Stimulated activated CD4-positive, alpha-beta T cell treated with anti-CD3 and anti-CD28 coated beads, TNF-alpha, amount 100 ng/mL, for 48 hours (primary cell): Measurements from ENCODE around the gene POMT2.

Experiments used
- DNase-seq, 3 donors: peaks; one replicate each; pipeline ENCODE4 v3.0.0-alpha.2; 2020; ENCODE audit warnings: low read depth in 3 of 3

Gene POMT2

DNA sequence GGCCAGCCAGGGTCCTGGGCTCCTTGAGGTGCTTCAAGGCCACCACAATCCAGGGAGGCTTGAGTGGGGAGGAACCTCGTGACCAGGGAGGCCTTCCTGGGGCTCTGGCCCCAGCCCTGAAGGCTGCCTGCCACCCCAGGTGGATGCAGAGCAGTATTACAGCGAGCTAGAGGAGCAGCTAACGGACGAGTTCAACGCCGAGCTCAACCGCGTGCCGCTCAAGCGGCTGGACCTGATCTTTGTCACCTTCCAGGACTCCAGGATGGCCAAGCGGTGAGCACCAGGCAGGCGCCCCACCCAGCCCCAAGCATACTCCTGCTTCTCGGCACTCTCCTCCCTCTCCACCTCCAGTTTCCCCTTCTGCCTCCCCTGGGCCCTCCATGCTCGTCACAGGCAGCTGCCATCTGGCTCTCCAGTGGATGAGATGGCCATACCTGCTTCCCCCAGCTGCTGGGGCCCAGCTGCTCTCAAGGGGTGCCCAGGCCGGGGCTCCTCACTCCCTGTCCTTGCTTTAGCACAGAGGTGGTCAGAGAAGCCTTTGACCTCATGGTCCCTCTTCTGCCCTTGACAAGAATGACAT, 80.3 kb downstream of the POMT2 start:
- no peak for DNase-seq

DNA sequence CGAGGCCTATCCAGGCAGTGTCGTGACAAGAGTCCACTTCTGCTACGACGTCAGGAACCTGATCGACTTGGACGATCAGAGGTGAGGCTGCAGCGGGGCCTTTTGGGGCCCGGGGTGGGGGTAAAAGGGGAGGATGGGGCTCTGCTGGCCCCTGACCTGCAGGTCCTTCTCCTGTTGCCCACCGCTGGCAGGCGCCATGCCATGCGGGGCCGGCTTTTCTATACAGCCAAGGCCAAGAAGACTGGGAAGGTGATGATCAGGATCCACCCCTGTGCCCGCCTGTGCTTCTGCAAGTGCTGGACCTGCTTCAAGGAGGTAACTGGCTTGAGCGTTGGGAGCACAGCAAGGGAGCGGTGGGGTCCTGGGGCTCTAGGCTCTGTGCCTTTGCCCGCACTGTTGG, 81.3 kb downstream of the POMT2 start:
- DNase-seq, result no peak

DNA sequence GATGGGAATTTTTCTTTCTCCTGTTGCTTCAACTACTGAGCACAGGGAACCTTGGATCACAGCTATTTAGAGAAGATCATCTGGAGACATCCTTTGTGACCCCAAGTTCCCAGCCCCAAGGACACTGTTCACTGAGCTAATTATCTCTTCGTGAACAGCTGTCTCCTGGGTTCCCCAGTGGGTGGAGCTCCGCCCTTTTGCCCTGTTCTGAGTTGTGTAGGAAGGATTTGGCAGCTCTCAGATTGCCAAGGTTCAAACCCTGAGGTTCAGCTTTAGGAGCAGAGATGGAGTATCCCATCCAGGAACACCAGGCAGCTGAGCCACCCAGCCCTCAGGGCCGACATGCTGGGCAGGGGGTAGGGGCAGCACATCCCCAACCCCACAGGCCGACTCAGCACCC, 81.7 kb downstream of the POMT2 start:
- DNase-seq, result no peak

DNA sequence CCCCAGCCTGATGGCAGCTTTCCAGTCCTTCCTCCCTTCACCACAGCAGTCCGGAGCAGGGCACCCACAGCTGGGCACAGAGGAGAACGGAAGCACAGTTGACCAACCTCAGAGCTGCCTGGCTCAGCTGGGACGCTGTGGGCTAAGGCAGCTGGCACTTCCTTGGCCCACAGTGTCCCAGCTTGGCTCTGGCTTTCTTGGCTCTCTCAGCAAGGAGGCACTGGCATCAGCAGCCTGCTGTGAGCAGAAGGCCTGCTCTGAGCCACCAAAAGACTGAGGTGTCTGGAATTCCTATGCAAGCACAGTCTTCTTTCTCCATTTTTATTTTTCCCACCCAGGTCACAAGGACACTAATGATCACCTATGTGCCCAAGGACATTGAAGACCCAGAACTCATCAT, 82.3 kb downstream of the POMT2 start:
- DNase-seq, result no peak

DNA sequence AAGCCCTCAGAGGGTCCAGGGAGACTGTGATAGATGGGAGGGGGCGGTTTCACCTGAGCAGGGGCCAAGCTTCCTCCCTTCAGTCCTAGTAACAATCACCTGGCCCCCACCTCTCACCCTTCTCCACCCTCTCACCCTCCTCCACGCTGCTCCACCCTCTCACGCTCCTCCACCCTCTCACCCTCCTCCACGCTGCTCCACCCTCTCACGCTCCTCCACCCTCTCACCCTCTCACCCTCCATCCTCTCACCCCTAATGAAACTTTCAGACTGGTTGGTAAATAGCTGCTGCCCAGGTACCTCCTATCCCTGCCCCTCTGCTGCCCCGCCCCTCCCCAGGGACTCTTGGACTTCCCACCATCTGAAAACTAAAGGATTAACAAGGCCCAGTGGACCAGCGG, 83.9 kb downstream of the POMT2 start:
- no peak for DNase-seq

DNA sequence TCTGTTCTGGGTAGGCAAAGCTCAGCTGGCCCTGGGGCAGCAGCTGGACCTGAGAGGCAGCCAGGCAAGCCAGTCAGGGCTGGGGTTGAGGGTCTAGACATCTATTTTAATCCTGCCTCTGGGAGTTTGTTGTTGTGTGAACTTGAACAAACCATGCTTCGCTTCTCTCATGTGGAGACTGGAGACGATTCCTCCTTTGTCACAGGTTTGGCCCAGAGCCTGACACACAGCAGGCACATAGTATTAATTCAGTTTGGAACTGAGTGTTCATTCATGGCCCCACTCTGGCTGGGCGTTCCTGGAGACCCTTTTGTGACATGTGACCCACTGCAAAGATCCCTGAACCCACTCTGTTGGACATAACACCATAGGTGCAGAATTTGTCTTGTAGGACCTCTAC, 89.0 kb downstream of the POMT2 start:
- no peak for DNase-seq

DNA sequence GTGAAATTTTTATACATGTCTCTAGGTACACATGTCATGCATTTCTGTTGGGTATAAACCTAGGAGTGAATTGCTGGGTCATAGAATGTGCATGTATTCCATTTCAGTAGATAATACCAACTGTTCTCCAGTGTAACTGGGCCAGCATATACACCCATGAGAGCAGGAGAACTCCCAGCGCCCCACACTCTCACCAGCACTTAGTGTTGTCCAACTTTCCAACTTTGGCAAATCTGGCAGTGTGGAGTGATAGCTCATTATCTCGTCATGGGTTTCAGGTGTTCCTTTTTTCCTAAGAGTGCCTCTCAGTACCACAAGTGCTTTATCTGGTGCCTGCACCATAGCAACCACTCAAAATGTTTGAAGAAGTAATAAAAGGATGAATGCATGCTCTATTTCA, 89.8 kb downstream of the POMT2 start:
- DNase-seq, result no peak

DNA sequence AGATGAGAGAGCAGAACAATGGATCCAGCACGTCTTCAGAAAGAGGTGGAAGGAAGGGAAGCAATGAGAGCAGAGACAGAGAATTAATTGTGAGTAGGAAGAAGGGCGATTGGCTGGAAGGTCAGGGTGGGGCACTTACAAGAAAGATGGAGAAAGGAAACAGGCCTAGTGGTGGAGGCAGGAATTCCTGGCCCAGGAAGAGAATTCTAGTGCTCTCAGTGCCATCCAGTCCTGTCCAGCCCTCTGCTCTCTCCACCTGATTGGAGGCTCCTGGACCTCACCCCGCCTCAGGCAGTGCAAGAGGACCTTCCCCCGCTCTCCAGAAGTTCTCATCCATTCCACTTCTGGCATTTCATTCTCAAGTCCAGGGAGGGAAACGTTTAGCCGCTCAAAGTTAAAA, 92.6 kb downstream of the POMT2 start:
- DNase-seq, result no peak

DNA sequence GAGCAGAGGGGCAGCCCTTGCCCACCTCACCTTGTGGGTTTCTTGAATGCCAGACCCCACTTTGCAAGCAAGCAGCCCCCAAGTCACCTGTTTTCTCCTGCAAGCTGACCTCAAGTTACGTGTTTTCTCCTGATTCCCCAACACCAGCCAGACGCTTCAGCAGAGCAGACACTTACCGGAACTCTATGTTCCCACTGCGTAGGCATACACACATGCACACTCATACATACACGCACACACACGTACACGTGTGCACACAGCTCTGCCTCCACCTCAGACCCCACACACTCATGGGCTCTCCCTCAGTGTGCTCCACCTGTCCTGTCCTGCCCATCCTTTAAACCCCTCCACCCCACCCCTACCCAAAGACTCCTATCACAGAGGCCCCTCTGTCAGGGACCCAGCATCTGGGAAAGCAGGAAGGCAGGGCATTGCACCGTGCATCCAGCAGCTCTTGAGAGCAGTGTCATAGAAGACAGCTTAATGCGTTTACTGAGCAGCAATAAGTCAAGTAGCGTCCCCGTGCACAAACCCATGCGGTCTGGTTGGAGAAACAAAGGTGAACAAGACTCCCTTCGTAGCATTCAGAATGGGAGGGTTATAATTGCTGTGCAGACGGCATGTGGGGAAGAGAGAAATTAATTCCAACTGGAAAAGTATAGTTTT, 94.7 kb downstream of the POMT2 start:
- no peak for DNase-seq

DNA sequence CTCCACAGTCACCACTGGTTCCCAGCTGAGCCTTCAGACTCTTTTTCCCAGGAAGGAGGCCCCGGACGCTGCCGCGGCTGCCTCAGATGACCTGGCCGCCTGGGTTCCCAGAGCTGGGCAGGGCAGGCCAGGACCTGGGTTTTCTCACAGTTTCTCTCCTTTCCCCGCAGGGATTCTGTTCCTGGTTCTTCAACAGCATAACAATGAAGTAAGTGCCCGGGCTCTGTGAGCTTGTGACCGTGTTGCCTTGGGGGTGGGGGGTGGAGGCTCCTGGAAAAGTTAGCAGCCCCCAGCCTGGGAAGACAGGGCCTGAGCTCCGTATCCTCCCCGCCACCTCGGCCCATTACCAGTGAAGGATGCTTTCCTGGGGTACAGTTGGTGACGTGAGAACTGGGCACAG, 95.4 kb downstream of the POMT2 start:
- no peak for DNase-seq
